Astrocyte (in vitro differentiated cells and primary cell): ENCODE results near the gene ASCL1. TPM values are rescaled to one million over a fixed set of nuclear protein-coding genes. Genes with fewer than 3 reads are reported as not detected.
A peak's percentile ranks its signal among the peaks of the same experiment; 100 is the strongest.

Source experiments
- DNase-seq: peaks from one replicate; pipeline ENCODE4 v3.0.0-alpha.2; 2010; ENCODE audit warnings: low read depth
- FAIRE-seq: peaks from 2 replicates; lab custom pipeline; 2011; peaks lifted over from hg19 to GRCh38; lab: Jason Lieb, UNC
- H2AFZ ChIP-seq: 2 replicates; pipeline ENCODE4 v1.6.0; 2012; ENCODE audit warnings: low read depth, low read length, inconsistent platforms
- H3K27ac ChIP-seq: 2 replicates; pipeline ENCODE4 v1.5.1; 2011; ENCODE audit warnings: low read depth, low read length, inconsistent platforms
- H3K27me3 ChIP-seq: 2 replicates; pipeline ENCODE4 v1.6.0; 2011; ENCODE audit warnings: low read length, inconsistent platforms; ENCODE audit not compliant: insufficient read depth
- H3K36me3 ChIP-seq: 2 replicates; pipeline ENCODE4 v1.5.1; 2011; ENCODE audit warnings: low read length, inconsistent platforms; ENCODE audit not compliant: insufficient read depth
- H3K4me1 ChIP-seq: 2 replicates; pipeline ENCODE4 v1.5.1; 2011; ENCODE audit warnings: low read length, inconsistent platforms; ENCODE audit not compliant: insufficient read depth
- H3K4me2 ChIP-seq: 2 replicates; pipeline ENCODE4 v1.6.0; 2012; ENCODE audit warnings: low read length, inconsistent platforms
- H3K4me3 ChIP-seq: 2 replicates; pipeline ENCODE4 v1.5.1; 2011; ENCODE audit warnings: low read depth, mild to moderate bottlenecking, low read length, inconsistent platforms; ENCODE audit not compliant: insufficient read depth
- H3K79me2 ChIP-seq: 2 replicates; pipeline ENCODE4 v1.6.0; 2012; ENCODE audit warnings: mild to moderate bottlenecking, low read length, inconsistent platforms; ENCODE audit not compliant: insufficient read depth
- H3K9ac ChIP-seq: 2 replicates; pipeline ENCODE4 v1.6.0; 2012; ENCODE audit warnings: mild to moderate bottlenecking, low read length, inconsistent platforms
- H3K9me3 ChIP-seq: 2 replicates; pipeline ENCODE4 v1.5.1; 2012; ENCODE audit warnings: low read depth, mild to moderate bottlenecking, low read length, inconsistent platforms; ENCODE audit not compliant: insufficient read depth
- H4K20me1 ChIP-seq: 2 replicates; pipeline ENCODE4 v1.6.0; 2012; ENCODE audit warnings: low read length, inconsistent platforms; ENCODE audit not compliant: insufficient read depth
- H3K27ac Mint-ChIP-seq: one replicate; pipeline ENCODE4 v1.8.0; 2021; ENCODE audit warnings: mild to moderate bottlenecking, mixed read lengths; ENCODE audit not compliant: unreplicated experiment
- H3K27me3 Mint-ChIP-seq: one replicate; pipeline ENCODE4 v1.8.0; 2021; ENCODE audit warnings: low read depth, mixed read lengths; ENCODE audit not compliant: unreplicated experiment
- H3K36me3 Mint-ChIP-seq: one replicate; pipeline ENCODE4 v1.8.0; 2021; ENCODE audit warnings: low read depth, mixed read lengths; ENCODE audit not compliant: unreplicated experiment
- H3K4me1 Mint-ChIP-seq: one replicate; pipeline ENCODE4 v1.8.0; 2021; ENCODE audit warnings: low read depth, mixed read lengths; ENCODE audit not compliant: unreplicated experiment
- H3K4me3 Mint-ChIP-seq: one replicate; pipeline ENCODE4 v1.8.0; 2021; ENCODE audit warnings: mild to moderate bottlenecking, moderate library complexity, mixed read lengths; ENCODE audit not compliant: unreplicated experiment
- H3K9me3 Mint-ChIP-seq: one replicate; pipeline ENCODE4 v1.8.0; 2021; ENCODE audit warnings: mild to moderate bottlenecking, mixed read lengths; ENCODE audit not compliant: unreplicated experiment
- EZH2 ChIP-seq: IDR thresholded peaks from 2 replicates; pipeline ENCODE4 v1.6.1; 2012; ENCODE audit warnings: mild to moderate bottlenecking, low read length, inconsistent platforms; ENCODE audit not compliant: insufficient read depth
- total RNA-seq: library from RNA; stranded (reverse); gene quantifications from 2 replicates; pipeline ENCODE4 v1.2.1, GENCODE V29; 2021
- TF ChIP-seq, protein P1 (sequence below): IDR thresholded peaks from 2 replicates; pipeline ENCODE4 v1.5.1; 2011; ENCODE audit warnings: low read depth, mild to moderate bottlenecking, inconsistent platforms, low read length, moderate library complexity; ENCODE audit not compliant: insufficient read depth

The ASCL1 gene
- total RNA-seq, 1 donor from 2014 or later = not detected

- no peak overlapping the region for H2AFZ ChIP-seq
- DNase-seq = no peak
- H3K27me3 ChIP-seq = peaks cover 79% of the 10 kb centered on the region
- H3K36me3 ChIP-seq = no peaks in the 10 kb centered on the region
- no peaks in the 10 kb centered on the region for H4K20me1 ChIP-seq
- H3K4me3 Mint-ChIP-seq = no peak overlapping the region
- H3K36me3 Mint-ChIP-seq = no peaks in the 10 kb centered on the region
- no peak for FAIRE-seq
- peaks cover 10% of the 10 kb centered on the region for H3K4me1 Mint-ChIP-seq
- H3K4me2 ChIP-seq = peak overlapping the region; percentile 54
- no peak overlapping the region for H3K27ac Mint-ChIP-seq
- TF ChIP-seq, protein P1, sequence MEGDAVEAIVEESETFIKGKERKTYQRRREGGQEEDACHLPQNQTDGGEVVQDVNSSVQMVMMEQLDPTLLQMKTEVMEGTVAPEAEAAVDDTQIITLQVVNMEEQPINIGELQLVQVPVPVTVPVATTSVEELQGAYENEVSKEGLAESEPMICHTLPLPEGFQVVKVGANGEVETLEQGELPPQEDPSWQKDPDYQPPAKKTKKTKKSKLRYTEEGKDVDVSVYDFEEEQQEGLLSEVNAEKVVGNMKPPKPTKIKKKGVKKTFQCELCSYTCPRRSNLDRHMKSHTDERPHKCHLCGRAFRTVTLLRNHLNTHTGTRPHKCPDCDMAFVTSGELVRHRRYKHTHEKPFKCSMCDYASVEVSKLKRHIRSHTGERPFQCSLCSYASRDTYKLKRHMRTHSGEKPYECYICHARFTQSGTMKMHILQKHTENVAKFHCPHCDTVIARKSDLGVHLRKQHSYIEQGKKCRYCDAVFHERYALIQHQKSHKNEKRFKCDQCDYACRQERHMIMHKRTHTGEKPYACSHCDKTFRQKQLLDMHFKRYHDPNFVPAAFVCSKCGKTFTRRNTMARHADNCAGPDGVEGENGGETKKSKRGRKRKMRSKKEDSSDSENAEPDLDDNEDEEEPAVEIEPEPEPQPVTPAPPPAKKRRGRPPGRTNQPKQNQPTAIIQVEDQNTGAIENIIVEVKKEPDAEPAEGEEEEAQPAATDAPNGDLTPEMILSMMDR = no peak
- TF ChIP-seq EZH2 = peak; percentile 12
- peaks cover 15% of the 10 kb centered on the region for H3K9me3 Mint-ChIP-seq
- no peak overlapping the region for H3K4me3 ChIP-seq
- H3K27me3 Mint-ChIP-seq = peaks cover 83% of the 10 kb centered on the region
- H3K9me3 ChIP-seq = no peaks in the 10 kb centered on the region
- H3K27ac ChIP-seq = no peak overlapping the region
- H3K9ac ChIP-seq = no peak overlapping the region
- no peaks in the 10 kb centered on the region for H3K4me1 ChIP-seq
- H3K79me2 ChIP-seq = no peaks in the 10 kb centered on the region
Observed at GRCh38 chr12:102960766-102961465, 3.4 kb downstream of the ASCL1 start.

DNA sequence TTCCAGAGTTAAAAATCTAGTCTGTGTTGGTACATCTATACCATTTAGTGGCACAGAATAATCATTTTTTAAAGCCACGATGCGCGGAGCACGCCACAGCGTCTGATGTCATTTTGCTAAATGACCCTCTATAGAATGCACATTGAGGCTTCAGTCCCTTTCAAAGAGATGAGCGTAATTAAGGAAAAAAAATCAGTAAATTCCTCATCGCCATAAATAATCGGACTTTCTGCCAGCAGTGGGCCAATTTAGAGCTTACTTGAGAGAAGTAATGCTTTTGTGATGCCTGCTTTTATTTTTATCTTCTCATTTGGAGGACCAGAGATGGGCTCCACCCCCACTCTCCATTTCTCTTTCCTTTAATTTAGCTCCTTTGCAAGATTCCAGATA lies 4.0 kb downstream of the ASCL1 start:
- Histone ChIP-seq H3K4me2 (peak overlapping the region; percentile 54), H3K27ac (no peak overlapping the region), H3K9me3 (no peaks in the 10 kb centered on the region), H3K4me3 (no peak overlapping the region), H3K4me1 (no peaks in the 10 kb centered on the region), H3K79me2 (no peaks in the 10 kb centered on the region), H3K27me3 (peaks cover 74% of the 10 kb centered on the region), H3K9ac (no peak overlapping the region), H3K36me3 (no peaks in the 10 kb centered on the region), H2AFZ (no peak overlapping the region), H4K20me1 (no peaks in the 10 kb centered on the region)
- TF ChIP-seq, protein P1 = no peak
- TF ChIP-seq EZH2 = no peak
- FAIRE-seq (no peak), DNase-seq (no peak)
- Mint-ChIP-seq H3K9me3 (peaks cover 15% of the 10 kb centered on the region), H3K27me3 (peaks cover 86% of the 10 kb centered on the region), H3K4me1 (peaks cover 10% of the 10 kb centered on the region), H3K27ac (no peak overlapping the region), H3K4me3 (no peak overlapping the region), H3K36me3 (no peaks in the 10 kb centered on the region)

DNA sequence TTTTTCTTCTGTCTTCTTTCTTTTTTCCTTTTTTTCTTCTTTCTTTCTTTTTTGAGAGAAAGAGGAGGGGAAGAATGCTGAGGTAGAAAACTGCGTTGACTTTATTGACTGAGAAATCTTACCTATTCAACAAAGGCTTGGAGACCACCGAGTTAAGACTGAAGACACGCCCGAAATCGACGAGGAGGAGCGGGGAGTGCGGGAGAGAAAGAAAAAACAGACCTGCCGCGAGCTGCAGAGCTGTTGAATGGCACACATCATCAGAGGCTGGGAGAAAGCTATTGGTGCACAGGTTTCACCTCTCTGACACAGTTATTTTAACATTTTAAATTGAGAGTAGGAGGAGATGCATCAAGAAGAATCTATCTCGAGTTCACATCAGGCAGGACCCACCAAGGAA lies 5.1 kb downstream of the ASCL1 start:
- Histone ChIP-seq H4K20me1 (no peaks in the 10 kb centered on the region), H3K79me2 (no peaks in the 10 kb centered on the region), H3K9me3 (no peaks in the 10 kb centered on the region), H3K4me2 (no peak overlapping the region), H3K27ac (no peak overlapping the region), H2AFZ (no peak overlapping the region), H3K4me1 (no peaks in the 10 kb centered on the region), H3K36me3 (no peaks in the 10 kb centered on the region), H3K4me3 (no peak overlapping the region), H3K27me3 (peaks cover 71% of the 10 kb centered on the region), H3K9ac (no peak overlapping the region)
- Mint-ChIP-seq H3K27ac (no peak overlapping the region), H3K4me3 (no peak overlapping the region), H3K36me3 (no peaks in the 10 kb centered on the region), H3K4me1 (peaks cover 6% of the 10 kb centered on the region), H3K9me3 (peaks cover 18% of the 10 kb centered on the region), H3K27me3 (peaks cover 89% of the 10 kb centered on the region)
- FAIRE-seq (no peak), DNase-seq (no peak)
- TF ChIP-seq, protein P1 = no peak
